Activated CD8-positive, alpha-beta memory T cell treated with anti-CD3 and anti-CD28 coated beads, Interleukin-2, amount 10 ng/mL, durations not matched to agents 7 days and 5 days (primary cell): ENCODE measurements around the gene HERC3. TPM values are rescaled to one million over a fixed set of nuclear protein-coding genes. Genes with fewer than 3 reads are reported as not detected.

Source experiments
- ATAC-seq: fragments of 150-1000 bp; cut with Tn5 transposase; one replicate; pipeline ENCODE4 v1.10.0; 2021; ENCODE audit warnings: moderate library complexity
- CTCF ChIA-PET: fragments of 350-600 bp; sonication (Branson Sonifier 250); formaldehyde crosslinking; loops from one replicate; lab custom pipeline; 2021; ENCODE audit warnings: antibody characterized with exemption; lab: Charles Lee
- DNase-seq: peaks from one replicate; pipeline ENCODE4 v3.0.0-alpha.2; 2020
- H3K27ac Mint-ChIP-seq: one replicate; pipeline ENCODE4 v1.8.0; 2021; ENCODE audit warnings: mild to moderate bottlenecking, mixed read lengths
- H3K27me3 Mint-ChIP-seq: one replicate; pipeline ENCODE4 v1.8.0; 2021; ENCODE audit warnings: mixed read lengths
- H3K36me3 Mint-ChIP-seq: one replicate; pipeline ENCODE4 v1.8.0; 2021; ENCODE audit warnings: mild to moderate bottlenecking, mixed read lengths
- H3K4me1 Mint-ChIP-seq: one replicate; pipeline ENCODE4 v1.8.0; 2021; ENCODE audit warnings: mixed read lengths
- H3K4me3 Mint-ChIP-seq: one replicate; pipeline ENCODE4 v1.8.0; 2021; ENCODE audit warnings: mild to moderate bottlenecking, moderate library complexity, mixed read lengths
- H3K9me3 Mint-ChIP-seq: one replicate; pipeline ENCODE4 v1.8.0; 2022; ENCODE audit warnings: low read depth, mixed read lengths
- total RNA-seq, 2 experiments: library from RNA; stranded (reverse); gene quantifications; one replicate each; pipeline ENCODE4 v1.2.3, GENCODE V29; 2021

The HERC3 gene
- total RNA-seq, 2 experiments from 2014 or later = 21.3 to 24.9 TPM

- Mint-ChIP-seq H3K36me3 (peaks cover 24% of the 10 kb centered on the region), H3K9me3 (no peaks in the 10 kb centered on the region), H3K27ac (peak overlapping the region; percentile 70), H3K4me3 (no peak overlapping the region), H3K4me1 (peaks cover 61% of the 10 kb centered on the region), H3K27me3 (no peaks in the 10 kb centered on the region)
- CTCF ChIA-PET = interaction anchor here (1.1 to 2.3 kb wide), 5 partner anchors 9 to 88 kb away, joined by 3 to 11 read pairs (median 6); no protein-coding TSS in a partner anchor
- ATAC-seq (no peak), DNase-seq (no peak)
Measured at GRCh38 chr4:88614058-88614457, 21.8 kb downstream of the HERC3 start.

- H3K36me3 Mint-ChIP-seq = peaks cover 14% of the 10 kb centered on the region
- ATAC-seq (no peak), DNase-seq (no peak)
- CTCF ChIA-PET = interaction anchor here (1.3 kb wide), 1 partner anchor 14 kb away, joined by 3 read pairs; no protein-coding TSS in a partner anchor
- peaks cover 43% of the 10 kb centered on the region for H3K4me1 Mint-ChIP-seq
- H3K27ac Mint-ChIP-seq = no peak overlapping the region
- H3K9me3 Mint-ChIP-seq = no peaks in the 10 kb centered on the region
- no peaks in the 10 kb centered on the region for H3K27me3 Mint-ChIP-seq
- no peak overlapping the region for H3K4me3 Mint-ChIP-seq
Measured at GRCh38 chr4:88616275-88617150, 24.2 kb downstream of the HERC3 start.

DNA sequence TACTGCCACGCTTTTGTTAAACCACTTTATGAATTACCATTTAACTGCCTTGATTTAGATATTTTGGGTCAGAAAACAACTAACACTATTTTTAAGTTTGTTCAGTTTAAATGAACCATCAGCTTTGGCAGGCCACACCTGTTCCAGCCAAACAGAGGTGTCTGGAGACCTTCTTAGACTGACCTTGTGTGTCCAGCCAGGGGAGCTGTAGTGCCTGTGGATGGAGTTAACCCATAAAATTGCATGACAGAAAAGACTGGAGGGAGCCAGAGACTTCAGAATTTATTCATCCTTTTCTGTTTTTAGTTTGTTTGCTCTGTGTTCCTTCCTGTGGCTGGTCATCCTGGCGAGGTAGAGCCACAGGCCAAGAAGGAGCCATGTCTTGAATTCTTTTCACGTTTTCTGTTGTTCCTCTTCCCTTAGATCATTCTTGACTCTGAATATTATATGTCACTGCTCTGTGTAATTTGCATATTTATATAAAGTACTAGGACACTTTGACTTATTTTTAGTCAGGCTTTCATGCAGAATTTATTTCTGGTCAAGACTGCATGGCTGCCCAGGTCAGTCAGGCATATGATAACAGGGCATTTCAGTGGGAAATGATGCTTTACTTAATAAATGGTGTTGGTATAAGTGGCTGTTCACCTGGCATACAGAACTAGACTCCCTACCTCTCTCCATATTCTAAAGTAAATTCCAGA is 26.7 kb downstream of the HERC3 start:
- Mint-ChIP-seq H3K27ac (no peak overlapping the region), H3K36me3 (peaks cover 21% of the 10 kb centered on the region), H3K27me3 (no peaks in the 10 kb centered on the region), H3K4me1 (peaks cover 20% of the 10 kb centered on the region), H3K4me3 (no peak overlapping the region), H3K9me3 (peaks cover 5% of the 10 kb centered on the region)
- CTCF ChIA-PET = no interaction called here
- DNase-seq (no peak), ATAC-seq (no peak)

GRCh38 chr4:88619971-88620370 is 27.7 kb downstream of the HERC3 start:
- DNase-seq (no peak), ATAC-seq (no peak)
- Mint-ChIP-seq H3K9me3 (peaks cover 10% of the 10 kb centered on the region), H3K4me3 (no peak overlapping the region), H3K4me1 (peaks cover 16% of the 10 kb centered on the region), H3K27ac (no peak overlapping the region), H3K27me3 (no peaks in the 10 kb centered on the region), H3K36me3 (peaks cover 22% of the 10 kb centered on the region)
- CTCF ChIA-PET = no interaction called here

DNA sequence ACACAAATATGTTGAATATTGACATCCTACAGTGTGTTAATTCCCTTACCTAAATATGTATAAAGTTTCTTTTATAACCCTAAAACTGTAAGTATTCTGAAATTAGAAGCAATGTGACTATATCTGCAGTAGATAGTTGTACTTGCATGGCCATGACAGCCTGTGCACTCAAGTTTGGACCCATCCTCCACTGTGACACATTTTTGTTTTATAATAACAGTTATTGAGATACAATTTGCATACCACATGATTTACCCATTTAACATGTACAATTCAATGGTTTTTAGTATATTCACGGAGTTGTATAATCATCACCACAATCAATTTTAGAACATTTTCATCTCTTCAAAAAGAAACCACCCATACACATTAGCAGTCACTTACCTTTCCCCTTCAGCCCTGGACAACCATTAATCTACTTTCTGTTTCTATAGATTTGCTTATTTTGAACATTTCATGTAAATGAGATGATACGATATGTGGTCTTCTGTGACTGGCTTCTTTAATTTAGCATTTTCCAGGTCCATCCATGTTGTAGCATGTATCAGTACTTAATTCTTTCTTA is 29.6 kb downstream of the HERC3 start:
- no peak for ATAC-seq
- H3K9me3 Mint-ChIP-seq = peaks cover 12% of the 10 kb centered on the region
- no peak for DNase-seq
- H3K4me3 Mint-ChIP-seq = no peak overlapping the region
- H3K27me3 Mint-ChIP-seq = no peaks in the 10 kb centered on the region
- CTCF ChIA-PET = no interaction called here
- peaks cover 25% of the 10 kb centered on the region for H3K36me3 Mint-ChIP-seq
- H3K4me1 Mint-ChIP-seq = peaks cover 9% of the 10 kb centered on the region
- H3K27ac Mint-ChIP-seq = no peak overlapping the region

DNA sequence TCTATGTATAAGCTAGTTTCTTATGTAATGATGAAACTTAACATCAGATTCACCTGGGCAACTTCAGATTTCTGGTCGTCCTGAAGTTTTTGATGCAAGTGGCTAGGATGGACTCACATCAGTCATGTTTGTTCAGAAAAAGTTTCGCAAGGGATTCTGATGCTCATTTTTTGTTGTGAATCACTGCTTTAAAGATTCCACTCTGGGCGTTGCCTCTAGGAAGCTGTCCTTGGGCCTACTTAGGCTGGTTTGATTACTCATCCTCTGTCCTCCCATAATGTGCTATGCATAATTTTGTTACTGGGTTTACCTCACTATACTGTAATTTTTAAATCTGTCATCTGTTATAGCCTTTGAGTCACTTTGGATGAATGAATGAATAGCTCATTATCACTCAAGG is 30.8 kb downstream of the HERC3 start:
- no peak for ATAC-seq
- Mint-ChIP-seq H3K4me3 (no peak overlapping the region), H3K36me3 (peaks cover 25% of the 10 kb centered on the region), H3K9me3 (peaks cover 12% of the 10 kb centered on the region), H3K27ac (no peak overlapping the region), H3K27me3 (no peaks in the 10 kb centered on the region), H3K4me1 (peaks cover 9% of the 10 kb centered on the region)
- CTCF ChIA-PET = interaction anchor here (1.4 kb wide), 1 partner anchor 9 kb away, joined by 6 read pairs; no protein-coding TSS in a partner anchor
- no peak for DNase-seq

GRCh38 chr4:88628746-88629145 is 36.5 kb downstream of the HERC3 start:
- ATAC-seq (no peak), DNase-seq (no peak)
- no peak overlapping the region for H3K27ac Mint-ChIP-seq
- H3K9me3 Mint-ChIP-seq = peaks cover 16% of the 10 kb centered on the region
- H3K27me3 Mint-ChIP-seq = no peaks in the 10 kb centered on the region
- H3K4me1 Mint-ChIP-seq = peaks cover 5% of the 10 kb centered on the region
- CTCF ChIA-PET = no interaction called here
- H3K4me3 Mint-ChIP-seq = no peak overlapping the region
- peaks cover 25% of the 10 kb centered on the region for H3K36me3 Mint-ChIP-seq

DNA sequence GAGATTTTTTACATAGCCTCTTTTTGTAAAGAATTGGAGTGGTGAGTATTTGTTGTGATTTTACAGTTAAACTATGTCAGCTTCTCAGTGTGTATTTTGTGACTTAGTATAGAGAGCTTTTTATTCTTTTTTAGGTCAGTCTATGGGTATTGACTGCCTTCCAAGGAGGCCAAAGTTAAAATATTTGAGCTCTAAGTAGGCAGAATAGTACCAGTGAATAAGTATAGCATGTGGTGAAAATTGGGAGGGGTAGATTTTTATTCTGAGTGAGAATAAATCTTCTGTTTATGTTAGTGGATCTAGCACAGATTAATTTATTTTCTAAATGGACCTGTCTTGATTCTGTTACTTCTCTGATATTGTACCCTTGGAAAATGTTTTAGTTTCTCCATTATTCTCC is 37.5 kb downstream of the HERC3 start:
- no peak overlapping the region for H3K4me3 Mint-ChIP-seq
- no peak overlapping the region for H3K27ac Mint-ChIP-seq
- no peak for ATAC-seq
- no peaks in the 10 kb centered on the region for H3K27me3 Mint-ChIP-seq
- peaks cover 10% of the 10 kb centered on the region for H3K9me3 Mint-ChIP-seq
- H3K36me3 Mint-ChIP-seq = peaks cover 20% of the 10 kb centered on the region
- CTCF ChIA-PET = no interaction called here
- peaks cover 5% of the 10 kb centered on the region for H3K4me1 Mint-ChIP-seq
- no peak for DNase-seq

DNA sequence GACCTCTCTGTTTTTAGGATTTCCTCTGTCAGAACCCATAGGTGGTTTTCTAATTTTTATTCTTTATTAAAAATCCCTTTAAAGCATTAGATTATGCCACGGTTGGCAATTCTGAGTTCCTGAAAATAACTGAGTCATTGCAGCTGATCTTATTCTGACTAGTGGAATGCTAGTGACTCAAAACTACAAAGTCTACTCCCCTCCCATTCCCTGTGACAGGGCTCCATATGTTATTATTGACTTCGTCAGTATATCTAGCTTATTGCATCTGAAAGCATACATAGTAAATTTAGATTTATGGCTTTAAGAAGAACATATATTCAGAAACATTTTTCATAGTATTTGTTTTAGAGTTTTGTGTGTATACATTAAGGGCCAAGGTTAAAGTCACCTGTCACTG is 38.5 kb downstream of the HERC3 start:
- no peaks in the 10 kb centered on the region for H3K27me3 Mint-ChIP-seq
- CTCF ChIA-PET = interaction anchor here (1.3 kb wide), 1 partner anchor 15 kb away, joined by 3 read pairs; no protein-coding TSS in a partner anchor

DNA sequence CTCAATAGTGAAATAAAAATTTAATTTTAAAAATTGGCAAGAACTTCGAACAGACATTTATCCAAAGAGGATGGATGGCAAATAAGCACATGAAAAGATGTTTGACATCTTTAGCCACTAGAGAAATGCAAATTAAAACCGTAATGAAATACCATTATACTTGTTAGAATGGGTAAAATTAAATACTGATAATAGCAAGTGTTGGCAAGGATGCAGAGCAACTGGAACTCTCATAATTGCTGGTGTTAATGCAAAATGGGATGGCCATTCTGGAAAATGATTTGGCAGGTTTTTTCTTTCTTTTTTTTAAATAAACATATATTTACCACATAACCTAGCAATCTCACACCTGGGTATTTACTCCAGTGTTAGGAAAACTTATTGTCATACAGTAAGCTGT is 51.7 kb downstream of the HERC3 start:
- H3K27ac Mint-ChIP-seq = no peak overlapping the region
- no peaks in the 10 kb centered on the region for H3K4me1 Mint-ChIP-seq
- DNase-seq (no peak), ATAC-seq (no peak)
- CTCF ChIA-PET = no interaction called here
- no peak overlapping the region for H3K4me3 Mint-ChIP-seq
- peaks cover 2% of the 10 kb centered on the region for H3K36me3 Mint-ChIP-seq
- H3K9me3 Mint-ChIP-seq = peaks cover 3% of the 10 kb centered on the region
- no peaks in the 10 kb centered on the region for H3K27me3 Mint-ChIP-seq

More for the DNA sequence above, 38.5 kb downstream of the HERC3 start:
- Mint-ChIP-seq H3K4me3 (no peak overlapping the region), H3K4me1 (peaks cover 5% of the 10 kb centered on the region), H3K9me3 (peaks cover 16% of the 10 kb centered on the region), H3K36me3 (peaks cover 23% of the 10 kb centered on the region), H3K27ac (no peak overlapping the region)
- no peak for DNase-seq
- ATAC-seq = no peak

DNA sequence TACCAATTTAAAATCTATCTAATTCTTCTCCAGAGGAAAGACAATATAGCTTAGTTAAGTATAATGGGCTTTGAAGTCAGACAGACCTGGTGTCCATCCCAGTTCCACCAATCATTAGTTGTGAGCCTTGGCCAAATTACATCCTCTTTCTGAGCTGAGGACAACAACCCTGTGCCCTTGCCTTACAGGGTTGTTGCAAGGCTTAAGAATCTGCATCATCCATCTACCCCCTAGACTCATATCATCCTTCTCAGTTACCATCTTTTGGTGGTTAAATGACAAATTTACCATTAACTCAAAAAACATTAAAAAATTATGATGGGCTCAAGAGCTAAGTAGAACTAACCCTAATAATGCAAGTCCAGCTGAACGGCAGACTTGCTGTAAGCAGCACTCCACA is 53.7 kb downstream of the HERC3 start:
- DNase-seq (no peak), ATAC-seq (no peak)
- Mint-ChIP-seq H3K4me3 (no peak overlapping the region), H3K36me3 (peaks cover 2% of the 10 kb centered on the region), H3K4me1 (no peaks in the 10 kb centered on the region), H3K27me3 (no peaks in the 10 kb centered on the region), H3K9me3 (peaks cover 3% of the 10 kb centered on the region), H3K27ac (no peak overlapping the region)
- CTCF ChIA-PET = no interaction called here

GRCh38 chr4:88646528-88647280 is 54.4 kb downstream of the HERC3 start:
- Mint-ChIP-seq H3K4me1 (no peaks in the 10 kb centered on the region), H3K27ac (no peak overlapping the region), H3K9me3 (no peaks in the 10 kb centered on the region), H3K4me3 (no peak overlapping the region), H3K36me3 (peaks cover 2% of the 10 kb centered on the region), H3K27me3 (no peaks in the 10 kb centered on the region)
- ATAC-seq (no peak), DNase-seq (no peak)
- CTCF ChIA-PET = no interaction called here

- Mint-ChIP-seq H3K9me3 (no peaks in the 10 kb centered on the region), H3K27me3 (no peaks in the 10 kb centered on the region), H3K4me1 (no peaks in the 10 kb centered on the region), H3K27ac (no peak overlapping the region), H3K36me3 (peaks cover 2% of the 10 kb centered on the region), H3K4me3 (no peak overlapping the region)
- ATAC-seq = no peak
- no peak for DNase-seq
- CTCF ChIA-PET = no interaction called here
Measured at GRCh38 chr4:88649716-88650115, 57.4 kb downstream of the HERC3 start.
